K562 (cell line): Measurements from ENCODE around the gene GAPT. TPM values are rescaled to one million over a fixed set of nuclear protein-coding genes. Genes with fewer than 3 reads are reported as not detected.

Source experiments
- ATAC-seq: fragments of 200-7000 bp; cut with Tn5 transposase; 3 replicates; pipeline ENCODE4 v1.9.1; 2020; ENCODE audit warnings: moderate library complexity
- BruUV-seq: library from RNA; stranded (reverse); fragments of 400-500 nt; replicated peaks from 2 replicates; lab custom pipeline; 2021; lab: Mats Ljungman, UMichigan
- CTCF ChIA-PET: fragments of 300-600 bp; formaldehyde crosslinking; extraction: SDS; loops from one replicate; lab custom pipeline; 2021; ENCODE audit warnings: low intra/inter-chr PET ratio; lab: Yijun Ruan, JAX
- POLR2A ChIA-PET: fragments of 300-600, 350-650 bp; sonication (Branson Sonifier 250); formaldehyde crosslinking; extraction: SDS; loops from one replicate; lab custom pipeline; 2021; ENCODE audit warnings: antibody characterized with exemption, inconsistent platforms; lab: Yijun Ruan, JAX
- DNase-seq, 4 experiments: peaks; one replicate each; pipeline versions ENCODE4 v3.0.0 to v3.0.0-alpha.2; 2011 to 2018; ENCODE audit warnings: low spot score in 3 of 4, mixed read lengths in 3 of 4; ENCODE audit errors: extremely low read depth in 1 of 4
- FAIRE-seq: peaks from 2 replicates; lab custom pipeline; 2011; peaks lifted over from hg19 to GRCh38; lab: Jason Lieb, UNC
- H2AFZ ChIP-seq: 2 replicates; pipeline ENCODE4 v1.6.0; 2011; ENCODE audit warnings: low read depth, low read length, control low read depth, inconsistent platforms
- H3K27ac ChIP-seq: fragments of 200-600 bp; 3 replicates; pipeline ENCODE4 v1.8.0; 2011; ENCODE audit warnings: low read depth, mild to moderate bottlenecking, control low read depth, inconsistent platforms, low read length, moderate library complexity, mixed read lengths; ENCODE audit errors: extremely low read depth
- H3K27me3 ChIP-seq, 2 experiments: fragments of 300-600 bp in 1 of 2; 2 replicates in 1 of 2; 3 replicates in 1 of 2; pipeline versions ENCODE4 v1.6.0 to v1.8.0; 2011; ENCODE audit warnings: inconsistent platforms in 2 of 2, low read length in 2 of 2, mild to moderate bottlenecking in 1 of 2, mixed read lengths in 1 of 2, moderate library complexity in 1 of 2; ENCODE audit not compliant: control insufficient read depth in 2 of 2, insufficient read depth in 2 of 2
- H3K36me3 ChIP-seq: fragments of 300-600 bp; 3 replicates; pipeline ENCODE4 v1.8.0; 2011; ENCODE audit warnings: mild to moderate bottlenecking, low read length, inconsistent platforms; ENCODE audit not compliant: control insufficient read depth, insufficient read depth
- H3K4me1 ChIP-seq, 2 experiments: fragments of 200-600 bp in 1 of 2; replicated peaks in 1 of 2; 2 replicates in 1 of 2; 3 replicates in 1 of 2; pipeline versions ENCODE4 v1.5.1 to v1.8.0; 2011; ENCODE audit warnings: inconsistent platforms in 2 of 2, low read length in 2 of 2, mild to moderate bottlenecking in 1 of 2, mixed read lengths in 1 of 2, moderate library complexity in 1 of 2; ENCODE audit not compliant: control insufficient read depth in 2 of 2, insufficient read depth in 2 of 2
- H3K4me2 ChIP-seq: 2 replicates; pipeline ENCODE4 v1.6.1; 2011; ENCODE audit warnings: low read length, control low read depth, inconsistent platforms, mixed read lengths; ENCODE audit not compliant: insufficient read depth
- H3K4me3 ChIP-seq: fragments of 200-600 bp; sonication (generic), shearing (Covaris generic); 2 replicates; pipeline ENCODE4 v1.5.1; 2016; ENCODE audit warnings: control low read depth, inconsistent platforms
- H3K79me2 ChIP-seq: fragments of 200-600 bp; 3 replicates; pipeline ENCODE4 v1.8.0; 2011; ENCODE audit warnings: low read length, inconsistent platforms; ENCODE audit not compliant: control insufficient read depth, insufficient read depth
- H3K9ac ChIP-seq, 2 experiments: 2 replicates each; pipeline versions ENCODE4 v1.6.0 to v1.6.1; 2011; ENCODE audit warnings: low read depth in 2 of 2, low read length in 2 of 2, control low read depth in 1 of 2, inconsistent platforms in 1 of 2, mild to moderate bottlenecking in 1 of 2, mixed read lengths in 1 of 2; ENCODE audit not compliant: insufficient read depth in 1 of 2
- H3K9me1 ChIP-seq: one replicate; pipeline ENCODE4 v1.6.0; 2011; ENCODE audit warnings: inconsistent platforms, mild to moderate bottlenecking, low read length, moderate library complexity; ENCODE audit not compliant: control insufficient read depth, insufficient read depth
- H3K9me3 ChIP-seq: replicated peaks from 2 replicates; pipeline ENCODE4 v1.5.1; 2011; ENCODE audit warnings: low read depth, low read length, inconsistent platforms; ENCODE audit not compliant: control insufficient read depth, insufficient read depth
- H4K20me1 ChIP-seq: replicated peaks from 2 replicates; pipeline ENCODE4 v1.6.1; 2011; ENCODE audit warnings: low read length, inconsistent platforms, mixed read lengths; ENCODE audit not compliant: control insufficient read depth, insufficient read depth
- CTCF ChIP-seq, 3 experiments: IDR thresholded peaks in 2 of 3; conservative IDR thresholded peaks in 1 of 3; 2 replicates each; pipeline ENCODE4 v1.5.1; 2011 to 2012; ENCODE audit warnings: low read length in 3 of 3, mild to moderate bottlenecking in 3 of 3, control low read depth in 2 of 3, improper control_type of control experiment in 1 of 3, inconsistent platforms in 1 of 3, low read depth in 1 of 3, mixed read lengths in 1 of 3, moderate library complexity in 1 of 3; ENCODE audit not compliant: insufficient read depth in 2 of 3
- DACH1 ChIP-seq: fragments of 450-650 bp; IDR thresholded peaks from 2 replicates; pipeline ENCODE4 v1.6.1; 2018; ENCODE audit not compliant: partially characterized antibody
- E4F1 ChIP-seq: fragments of 250-450 bp; sonication (Bioruptor Pico); IDR thresholded peaks from 2 replicates; pipeline ENCODE4 v1.5.0; 2021; ENCODE audit warnings: mild to moderate bottlenecking, borderline replicate concordance
- PBX2 ChIP-seq, 2 experiments: IDR thresholded peaks in 1 of 2; conservative IDR thresholded peaks in 1 of 2; 2 replicates each; pipeline ENCODE4 v1.6.1; 2016; ENCODE audit warnings: low read depth in 2 of 2, mild to moderate bottlenecking in 1 of 2, missing compliant biosample characterization in 1 of 2, missing genetic modification characterization in 1 of 2, moderate library complexity in 1 of 2
- RAD21 ChIP-seq, 2 experiments: fragments of 250-450 bp in 1 of 2; fragments of 450-650 bp in 1 of 2; sonication (Bioruptor Pico) in 1 of 2; formaldehyde crosslinking in 1 of 2; IDR thresholded peaks in 1 of 2; conservative IDR thresholded peaks in 1 of 2; 2 replicates each; pipeline versions ENCODE4 v1.4.0 to v1.8.0; 2020 to 2022; ENCODE audit warnings: mild to moderate bottlenecking in 2 of 2, moderate library complexity in 1 of 2
- SMC3 ChIP-seq: conservative IDR thresholded peaks from 2 replicates; pipeline ENCODE4 v1.6.1; 2011; ENCODE audit warnings: low read depth, low read length, improper control_type of control experiment; ENCODE audit not compliant: insufficient read depth
- ZEB2 ChIP-seq: fragments of 450-650 bp; IDR thresholded peaks from 2 replicates; pipeline ENCODE4 v1.6.1; 2016
- ZNF41 ChIP-seq: fragments of 250-450 bp; sonication (Bioruptor Pico); conservative IDR thresholded peaks from 2 replicates; pipeline ENCODE4 v1.4.0; 2020; ENCODE audit warnings: mild to moderate bottlenecking
- WGBS: fragments of 100-300 bp; shearing (Covaris generic); methylation state at CpG from one replicate; pipeline ENCODE4 v1.1.6; 2016; ENCODE audit warnings: low coverage, mixed read lengths; ENCODE audit not compliant: insufficient coverage; ENCODE audit errors: missing lambda C conversion rate; 5-methylcytosine and 5-hydroxymethylcytosine counted together
- in situ Hi-C: fragments of 300-500 bp; cut with MboI; formaldehyde crosslinking; loops from 4 replicates; pipeline ENCODE4 v1.15.0; 2018; ENCODE audit warnings: inconsistent platforms, mixed read lengths
- intact Hi-C: fragments of 100-400 bp; cut with micrococcal nuclease; formaldehyde crosslinking; loops from 2 replicates; pipeline ENCODE4 v1.14.2; 2022
- polyA plus RNA-seq, 8 experiments: library from polyadenylated mRNA; depleted of rRNA in 4 of 8; stranded (reverse) in 5 of 8; unstranded in 3 of 8; fragments of >200 nt; fragmentation: Nextera tagmentation in 2 of 8; fragmentation: Illumina TruSeq in 1 of 8; extraction: Ambion mirVana in 2 of 8; extraction: Trizol in 1 of 8; gene quantifications; 2 replicates each; pipeline versions ENCODE4 v1.2.1 to v1.2.3, GENCODE V29; 2011 to 2014; ENCODE audit warnings: inconsistent platforms in 1 of 8, missing spikeins in 1 of 8
- total RNA-seq, 7 experiments: library from RNA; depleted of rRNA in 6 of 7; stranded (reverse); fragments of >200 nt in 6 of 7; fragmentation: Illumina TruSeq in 2 of 7; extraction: Trizol in 2 of 7; gene quantifications; 2 replicates each; pipeline versions ENCODE4 v1.2.1 to v1.2.3, GENCODE V29; 2011 to 2021; ENCODE audit warnings: low replicate concordance in 1 of 7
- TF ChIP-seq, protein P1 (sequence below): fragments of 450-650 bp; formaldehyde crosslinking; IDR thresholded peaks from 2 replicates; pipeline ENCODE4 v1.4.0; 2020; ENCODE audit warnings: mild to moderate bottlenecking, moderate library complexity

GAPT gene
- total and polyA plus RNA-seq, 9 of the 15 experiments (the other 6 are each of a cell fraction or from before 2014, with no cell fraction given), result not detected

- Histone ChIP-seq H3K36me3 (no peaks in the 10 kb centered on the region), H3K9ac (no peak overlapping the region), H2AFZ (no peak overlapping the region), H3K4me3 (no peak overlapping the region), H3K9me3 (no peaks in the 10 kb centered on the region), H3K4me1 (peaks cover 0 to 12% of the 10 kb centered on the region in 2 experiments; a peak in 1 of 5 replicates), H3K4me2 (no peak overlapping the region), H4K20me1 (no peaks in the 10 kb centered on the region), H3K27ac (no peak overlapping the region), H3K9me1 (no peaks in the 10 kb centered on the region), H3K79me2 (no peaks in the 10 kb centered on the region), H3K27me3 (no peaks in the 10 kb centered on the region)
- BruUV-seq, result no TSS peak
- intact Hi-C loops (loop anchor here (1.0 to 2.0 kb wide), 4 partner anchors 574 to 1164 kb away; no protein-coding TSS in a partner anchor), in situ Hi-C loops (loop anchor here (10.0 to 25.0 kb wide), 3 partner anchors 675 to 1168 kb away; partner anchors contain the start of gene ACTBL2)
- POLR2A ChIA-PET, result no interaction called here
- DNase-seq (peak; percentile 9 to 37 (median 16)), FAIRE-seq (no peak), ATAC-seq (no peak)
- WGBS, result 5% methylated on average over 4 of the region's 4 CpGs
- CTCF ChIA-PET, result interaction anchor here (0.6 to 4.7 kb wide), 5 partner anchors 575 to 1562 kb away, joined by 3 to 49 read pairs (median 5); no protein-coding TSS in a partner anchor
- TF ChIP-seq E4F1 (CRISPR knock-in tag) (no peak), ZNF41 (CRISPR knock-in tag) (no peak), RAD21 (CRISPR knock-in tag; conservative IDR thresholded peaks at IDR 0.05 in 1 of 2, IDR thresholded peaks at IDR 0.05 in 1 of 2) (peak; percentile 68 to 77), CTCF (IDR thresholded peaks at IDR 0.05 in 2 of 3, conservative IDR thresholded peaks at IDR 0.05 in 1 of 3; ENCODE audit: insufficient read depth in 2 of 3, low read depth in 1 of 3, low read length in 3 of 3) (peak; percentile 7 to 55 (median 29); a peak in 3 of 6 replicates), DACH1 (peak; percentile 74), PBX2 (CRISPR knock-in tag; IDR thresholded peaks at IDR 0.05; ENCODE audit: low read depth) (no peak), PBX2 (tag; conservative IDR thresholded peaks at IDR 0.05; ENCODE audit: low read depth) (peak; percentile 12; the same call in 1 of the 2 replicates), ZEB2 (no peak), SMC3 (peak; percentile 55; the same call in 1 of the 2 replicates)
- TF ChIP-seq, protein P1, sequence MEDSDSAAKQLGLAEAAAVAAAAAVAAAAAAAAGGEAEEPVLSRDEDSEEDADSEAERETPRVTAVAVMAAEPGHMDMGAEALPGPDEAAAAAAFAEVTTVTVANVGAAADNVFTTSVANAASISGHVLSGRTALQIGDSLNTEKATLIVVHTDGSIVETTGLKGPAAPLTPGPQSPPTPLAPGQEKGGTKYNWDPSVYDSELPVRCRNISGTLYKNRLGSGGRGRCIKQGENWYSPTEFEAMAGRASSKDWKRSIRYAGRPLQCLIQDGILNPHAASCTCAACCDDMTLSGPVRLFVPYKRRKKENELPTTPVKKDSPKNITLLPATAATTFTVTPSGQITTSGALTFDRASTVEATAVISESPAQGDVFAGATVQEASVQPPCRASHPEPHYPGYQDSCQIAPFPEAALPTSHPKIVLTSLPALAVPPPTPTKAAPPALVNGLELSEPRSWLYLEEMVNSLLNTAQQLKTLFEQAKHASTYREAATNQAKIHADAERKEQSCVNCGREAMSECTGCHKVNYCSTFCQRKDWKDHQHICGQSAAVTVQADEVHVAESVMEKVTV, result peak; percentile 55
Observed at GRCh38 chr5:58462623-58463230, 28.5 kb upstream of the GAPT start.
